Endodermal cell (in vitro differentiated cells): ENCODE measurements around the gene HABP4. TPM values are rescaled to one million over a fixed set of nuclear protein-coding genes. Genes with fewer than 3 reads are reported as not detected.

Experiments
- DNase-seq: peaks from one replicate; pipeline ENCODE4 v3.0.0-alpha.2; 2017
- H3K27ac ChIP-seq: 2 replicates; pipeline ENCODE4 v1.5.1; 2013; ENCODE audit warnings: mild to moderate bottlenecking, low read depth, low read length, moderate library complexity
- H3K27me3 ChIP-seq: 2 replicates; pipeline ENCODE4 v1.6.1; 2013; ENCODE audit warnings: mild to moderate bottlenecking, low read length, moderate library complexity; ENCODE audit not compliant: insufficient read depth, control insufficient read depth, poor library complexity, severe bottlenecking
- H3K36me3 ChIP-seq: 2 replicates; pipeline ENCODE4 v1.7.0; 2013; ENCODE audit warnings: mild to moderate bottlenecking, low read length, moderate library complexity; ENCODE audit not compliant: control insufficient read depth, insufficient read depth
- H3K4me1 ChIP-seq: one replicate; pipeline ENCODE4 v1.7.0; 2013; ENCODE audit warnings: low read length; ENCODE audit not compliant: control insufficient read depth, insufficient read depth
- H3K4me3 ChIP-seq: 2 replicates; pipeline ENCODE4 v1.5.1; 2013; ENCODE audit warnings: mild to moderate bottlenecking, low read length, moderate library complexity
- H3K9ac ChIP-seq: 2 replicates; pipeline ENCODE4 v1.6.1; 2013; ENCODE audit warnings: mild to moderate bottlenecking, low read length, moderate library complexity; ENCODE audit not compliant: poor library complexity, severe bottlenecking; ENCODE audit errors: extremely low read depth
- H3K9me3 ChIP-seq: 2 replicates; pipeline ENCODE4 v1.6.1; 2013; ENCODE audit warnings: mild to moderate bottlenecking, low read length, moderate library complexity; ENCODE audit not compliant: control insufficient read depth
- H3K27ac Mint-ChIP-seq: 2 replicates; pipeline ENCODE4 v1.8.0; 2020; ENCODE audit warnings: mixed read lengths
- H3K27me3 Mint-ChIP-seq: 2 replicates; pipeline ENCODE4 v1.8.0; 2021; ENCODE audit warnings: mild to moderate bottlenecking, mixed read lengths; ENCODE audit not compliant: insufficient read depth
- H3K36me3 Mint-ChIP-seq: 2 replicates; pipeline ENCODE4 v1.8.0; 2020; ENCODE audit warnings: low read depth, mixed read lengths
- H3K4me1 Mint-ChIP-seq: 2 replicates; pipeline ENCODE4 v1.8.0; 2020; ENCODE audit warnings: mixed read lengths
- H3K4me3 Mint-ChIP-seq: 2 replicates; pipeline ENCODE4 v1.8.0; 2020; ENCODE audit warnings: mild to moderate bottlenecking, moderate library complexity, mixed read lengths
- H3K9me3 Mint-ChIP-seq: 2 replicates; pipeline ENCODE4 v1.8.0; 2020; ENCODE audit warnings: mild to moderate bottlenecking, mixed read lengths
- CTCF ChIP-seq: fragments of 200-600 bp; sonication (generic); conservative IDR thresholded peaks from 2 replicates; pipeline ENCODE4 v1.5.0; 2021; ENCODE audit warnings: antibody characterized with exemption, mild to moderate bottlenecking
- WGBS, 2 experiments: methylation state at CpG; one replicate each; pipeline versions ENCODE4 v1.1.5 to v1.1.7; 2013; ENCODE audit warnings: missing lambda C conversion rate in 2 of 2, mixed read lengths in 1 of 2; ENCODE audit not compliant: insufficient coverage in 1 of 2, insufficient read length in 1 of 2; 5-methylcytosine and 5-hydroxymethylcytosine counted together
- total RNA-seq, 2 donors: library from RNA; stranded (reverse); fragmentation: NEBNext Ultra II Directional in 1 of 2; extraction: Animal tissue kit (Norgen Biotek cat#: 25700) in 1 of 2; gene quantifications; 2 replicates in 1 of 2; 3 replicates in 1 of 2; pipeline ENCODE4 v1.2.1, GENCODE V29; 2021

The HABP4 gene
- total RNA-seq, 2 donors from 2014 or later, result 10.0 to 12.1 TPM

GRCh38 chr9:96487029-96487396, 37.0 kb downstream of the HABP4 start:
- no peak overlapping the region for H3K27ac ChIP-seq
- peaks cover 5% of the 10 kb centered on the region for H3K4me1 Mint-ChIP-seq
- no peak overlapping the region for H3K27ac Mint-ChIP-seq
- no peaks in the 10 kb centered on the region for H3K9me3 ChIP-seq
- H3K9me3 Mint-ChIP-seq, result no peaks in the 10 kb centered on the region
- WGBS, 2 experiments, result 94% methylated on average over 1 of the region's 1 CpG; no CpG with 5 or more reads in 1 of the 2 experiments
- H3K27me3 Mint-ChIP-seq, result no peaks in the 10 kb centered on the region
- H3K4me3 ChIP-seq, result no peak overlapping the region
- no peaks in the 10 kb centered on the region for H3K27me3 ChIP-seq
- peaks cover 74% of the 10 kb centered on the region for H3K36me3 Mint-ChIP-seq
- DNase-seq, result no peak
- H3K4me1 ChIP-seq, result no peaks in the 10 kb centered on the region
- H3K4me3 Mint-ChIP-seq, result no peak overlapping the region
- TF ChIP-seq CTCF, result no peak
- H3K9ac ChIP-seq, result no peak overlapping the region
- H3K36me3 ChIP-seq, result peaks cover 23% of the 10 kb centered on the region

- H3K27ac Mint-ChIP-seq, result peak overlapping the region; percentile 29
- no peak for DNase-seq
- H3K27me3 ChIP-seq, result no peaks in the 10 kb centered on the region
These were observed 38.0 kb downstream of the HABP4 start for GRCh38 chr9:96487949-96488348.

GRCh38 chr9:96489482-96489979, 39.6 kb downstream of the HABP4 start:
- no peaks in the 10 kb centered on the region for H3K27me3 Mint-ChIP-seq
- Histone ChIP-seq H3K27ac (peak overlapping the region; percentile 30), H3K9ac (no peak overlapping the region), H3K4me1 (no peaks in the 10 kb centered on the region), H3K9me3 (no peaks in the 10 kb centered on the region), H3K27me3 (no peaks in the 10 kb centered on the region), H3K36me3 (peaks cover 19% of the 10 kb centered on the region), H3K4me3 (no peak overlapping the region)
- no peak overlapping the region for H3K27ac Mint-ChIP-seq
- H3K9me3 Mint-ChIP-seq, result no peaks in the 10 kb centered on the region
- TF ChIP-seq CTCF, result no peak
- no peak overlapping the region for H3K4me3 Mint-ChIP-seq
- peaks cover 5% of the 10 kb centered on the region for H3K4me1 Mint-ChIP-seq
- 93 to 94% methylated on average over 8 to 12 of the region's 12 CpGs for WGBS, 2 experiments
- no peak for DNase-seq
- H3K36me3 Mint-ChIP-seq, result peaks cover 57% of the 10 kb centered on the region

More at GRCh38 chr9:96487949-96488348, 38.0 kb downstream of the HABP4 start:
- no peaks in the 10 kb centered on the region for H3K4me1 ChIP-seq
- no peak overlapping the region for H3K4me3 Mint-ChIP-seq
- WGBS, 2 experiments, result 92 to 96% methylated on average over 8 to 10 of the region's 10 CpGs
- no peak overlapping the region for H3K4me3 ChIP-seq
- no peak overlapping the region for H3K27ac ChIP-seq
- peaks cover 23% of the 10 kb centered on the region for H3K36me3 ChIP-seq
- H3K27me3 Mint-ChIP-seq, result no peaks in the 10 kb centered on the region
- H3K36me3 Mint-ChIP-seq, result peaks cover 65% of the 10 kb centered on the region
- H3K9me3 ChIP-seq, result no peaks in the 10 kb centered on the region
- H3K4me1 Mint-ChIP-seq, result peaks cover 5% of the 10 kb centered on the region
- no peaks in the 10 kb centered on the region for H3K9me3 Mint-ChIP-seq
- H3K9ac ChIP-seq, result no peak overlapping the region
- no peak for TF ChIP-seq CTCF
